ENCODE measurements around the gene NRG3.

- TF ChIP-seq POLR2A (IDR thresholded peaks at IDR 0.05) (no peak), POLR2AphosphoS5 (IDR thresholded peaks at IDR 0.05) (no peak)
These were observed 165.3 kb downstream of the NRG3 start for GRCh38 chr10:82040336-82040735.

Measured in prostate gland (tissue), 1 donor.